ENCODE data around the gene PREPL.

DNA sequence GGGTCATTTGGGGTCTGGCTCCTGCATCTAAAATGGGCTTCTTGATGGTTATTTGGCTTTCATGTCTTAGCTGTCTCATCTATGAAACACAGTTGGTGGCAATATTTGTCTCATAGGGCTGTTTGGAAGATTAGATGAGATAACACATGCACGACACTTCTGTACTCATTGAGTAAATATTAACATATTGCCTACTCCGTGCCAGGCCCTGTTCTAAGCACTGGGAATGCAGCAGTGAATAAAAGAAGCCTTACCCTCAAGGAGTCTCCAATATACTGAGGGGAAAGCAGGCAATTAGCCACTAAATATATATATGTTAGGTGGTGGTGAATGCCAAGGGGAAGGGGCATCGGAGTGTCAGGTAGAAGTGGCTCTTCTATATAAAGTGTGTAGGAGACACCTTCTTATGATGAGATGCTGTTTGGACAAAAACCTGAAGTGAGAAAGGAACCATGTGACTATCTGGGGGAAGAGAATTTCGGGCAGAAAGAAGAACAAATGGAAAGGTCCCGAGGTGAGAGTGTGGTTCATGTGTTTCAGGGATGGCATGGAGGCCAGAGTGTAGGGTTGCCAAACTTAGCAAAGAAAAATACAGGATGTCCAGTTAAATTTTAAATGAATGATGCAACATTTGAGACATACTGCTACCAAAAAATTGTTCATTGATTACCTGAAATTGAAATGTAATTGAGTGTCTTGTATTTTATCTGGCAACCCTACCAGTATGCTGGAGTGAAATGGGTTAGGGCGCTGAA is 74.2 kb downstream of the PREPL start:
- no peak for TF ChIP-seq EP300 (IDR thresholded peaks at IDR 0.05)
- TF ChIP-seq POLR2A (IDR thresholded peaks at IDR 0.05): no peak
- TF ChIP-seq POLR2AphosphoS5 (IDR thresholded peaks at IDR 0.05): no peak
